GM23338 (cell line): ENCODE data around the gene TNNT3.

Experiments
- CREB1 ChIP-seq: fragments of 250-450 bp; sonication (Bioruptor Pico); IDR thresholded peaks from 2 replicates; pipeline ENCODE4 v1.5.0; 2020; ENCODE audit warnings: low read depth, mild to moderate bottlenecking, moderate library complexity
- CTCF ChIP-seq, 2 experiments: fragments of 200-600 bp in 1 of 2; sonication (generic) in 1 of 2; conservative IDR thresholded peaks; 2 replicates each; pipeline versions ENCODE4 v1.5.1 to v1.6.1; 2016 to 2017; ENCODE audit warnings: antibody characterized with exemption in 2 of 2, low read depth in 2 of 2, mild to moderate bottlenecking in 2 of 2, moderate library complexity in 1 of 2
- ETS1 ChIP-seq: IDR thresholded peaks from 2 replicates; pipeline ENCODE4 v1.6.1; 2016; ENCODE audit warnings: antibody characterized with exemption
- EZH2 ChIP-seq: fragments of 200-600 bp; sonication (generic); IDR thresholded peaks from one replicate; pipeline ENCODE4 v1.8.0; 2017; ENCODE audit warnings: antibody characterized with exemption, mild to moderate bottlenecking, low read depth; ENCODE audit not compliant: unreplicated experiment
- EZH2phosphoT487 ChIP-seq: fragments of 200-600 bp; sonication (generic); IDR thresholded peaks from one replicate; pipeline ENCODE4 v1.8.1; 2018; ENCODE audit warnings: antibody characterized with exemption; ENCODE audit not compliant: unreplicated experiment
- JUNB ChIP-seq: IDR thresholded peaks from one replicate; pipeline ENCODE4 v1.6.1; 2016; ENCODE audit warnings: antibody characterized with exemption; ENCODE audit not compliant: unreplicated experiment
- NANOG ChIP-seq: IDR thresholded peaks from 2 replicates; pipeline ENCODE4 v1.6.1; 2016; ENCODE audit warnings: antibody characterized with exemption, borderline replicate concordance
- POLR2AphosphoS5 ChIP-seq: IDR thresholded peaks from 2 replicates; pipeline ENCODE4 v1.6.1; 2016; ENCODE audit warnings: antibody characterized with exemption, low read depth
- REST ChIP-seq: IDR thresholded peaks from one replicate; pipeline ENCODE4 v1.6.1; 2018; ENCODE audit warnings: antibody characterized with exemption; ENCODE audit not compliant: unreplicated experiment
- STAT1 ChIP-seq: IDR thresholded peaks from one replicate; pipeline ENCODE4 v1.6.1; 2016; ENCODE audit warnings: antibody characterized with exemption; ENCODE audit not compliant: unreplicated experiment
- ZNF114 ChIP-seq: fragments of 250-450 bp; sonication (Bioruptor Pico); IDR thresholded peaks from 2 replicates; pipeline ENCODE4 v1.5.0; 2020; ENCODE audit warnings: mild to moderate bottlenecking, moderate library complexity
- ZNF331 ChIP-seq: fragments of 250-450 bp; sonication (Bioruptor Pico); IDR thresholded peaks from 2 replicates; pipeline ENCODE4 v1.5.0; 2020; ENCODE audit warnings: low read depth, mild to moderate bottlenecking, moderate library complexity
- ZNF462 ChIP-seq: fragments of 250-450 bp; sonication (Bioruptor Pico); IDR thresholded peaks from 2 replicates; pipeline ENCODE4 v1.5.0; 2020; ENCODE audit warnings: mild to moderate bottlenecking, moderate library complexity

- TF ChIP-seq CTCF (conservative IDR thresholded peaks at IDR 0.05; ENCODE audit: low read depth in 2 of 2) (no peak), POLR2AphosphoS5 (no peak), REST (no peak), STAT1 (no peak), EZH2phosphoT487 (no peak), EZH2 (no peak), JUNB (no peak), ZNF114 (CRISPR knock-in tag) (no peak), CREB1 (CRISPR knock-in tag) (no peak), ZNF462 (CRISPR knock-in tag) (no peak), NANOG (no peak), ETS1 (no peak), ZNF331 (no peak)
Measured at GRCh38 chr11:1920909-1921573, 1.5 kb downstream of the TNNT3 start.
